Left lung (tissue), 10 donors: ENCODE data around the gene KCNAB1. TPM values are rescaled to one million over a fixed set of nuclear protein-coding genes. Genes with fewer than 3 reads are reported as not detected.

Source experiments
- ATAC-seq: fragments of 200-7000 bp; cut with Tn5 transposase; one replicate; pipeline ENCODE4 v1.9.1; 2020; ENCODE audit warnings: moderate library complexity
- DNase-seq, 4 donors: peaks; one replicate each; pipeline ENCODE4 v3.0.0-alpha.2; 2013 to 2020
- H3K27ac ChIP-seq, 2 donors: fragments of 200-600 bp; sonication (generic) in 1 of 2; one replicate each; pipeline versions ENCODE4 v1.5.0 to v1.8.0; 2020 to 2021
- H3K27me3 ChIP-seq, 2 donors: fragments of 200-600 bp; sonication (generic) in 1 of 2; one replicate each; pipeline versions ENCODE4 v1.5.0 to v1.8.0; 2020 to 2021
- H3K36me3 ChIP-seq, 2 donors: fragments of 200-600 bp; sonication (generic) in 1 of 2; one replicate each; pipeline versions ENCODE4 v1.5.0 to v1.8.0; 2020 to 2021
- H3K4me1 ChIP-seq, 2 donors: fragments of 200-600 bp; one replicate each; pipeline ENCODE4 v1.8.0; 2021
- H3K4me3 ChIP-seq, 2 donors: fragments of 200-600 bp; sonication (generic) in 1 of 2; one replicate each; pipeline versions ENCODE4 v1.5.0 to v1.8.0; 2020 to 2021; ENCODE audit warnings: mild to moderate bottlenecking in 1 of 2
- H3K9me3 ChIP-seq, 2 donors: fragments of 200-600 bp; sonication (generic) in 1 of 2; one replicate each; pipeline versions ENCODE4 v1.5.0 to v1.8.0; 2020 to 2021
- CTCF ChIP-seq, 2 donors: fragments of 200-600 bp; sonication (generic) in 1 of 2; IDR thresholded peaks; one replicate each; pipeline versions ENCODE4 v1.5.0 to v1.8.0; 2021; ENCODE audit warnings: antibody characterized with exemption in 2 of 2
- intact Hi-C, 2 donors: fragments of 100-400 bp; cut with DNase I; formaldehyde crosslinking; loops; one replicate each; pipeline versions ENCODE4 v1.11.2 to v1.14.2; 2022
- polyA plus RNA-seq, 6 donors: library from polyadenylated mRNA; unstranded; fragments of 120-200 nt; gene quantifications; one replicate each; pipeline ENCODE4 v1.2.1, GENCODE V29; 2013; ENCODE audit not compliant: insufficient read length in 6 of 6
- total RNA-seq, 2 donors: library from RNA; stranded (reverse); fragmentation: NEBNext Ultra II Directional; extraction: Animal tissue kit (Norgen Biotek cat#: 25700); gene quantifications; one replicate each; pipeline ENCODE4 v1.2.1, GENCODE V29; 2021
- donor health status: DM: no; HTN: yes; CAD: no.
- donor health status: DM: no; HTN: no; CAD: no.

Gene KCNAB1
- total and polyA plus RNA-seq, 8 donors = 0.58 to 1.7 (median 1.5) TPM

GRCh38 chr3:156433138-156433537 lies 312.8 kb downstream of the KCNAB1 start:
- Histone ChIP-seq H3K27ac (no peak overlapping the region), H3K4me3 (no peak overlapping the region), H3K4me1 (no peaks in the 10 kb centered on the region), H3K36me3 (no peaks in the 10 kb centered on the region), H3K27me3 (no peaks in the 10 kb centered on the region), H3K9me3 (no peaks in the 10 kb centered on the region)
- intact Hi-C loops = no loop called here
- DNase-seq (no peak), ATAC-seq (no peak)
- no peak for TF ChIP-seq CTCF (IDR thresholded peaks at IDR 0.05)

- H3K4me3 ChIP-seq = no peak overlapping the region
- TF ChIP-seq CTCF (IDR thresholded peaks at IDR 0.05) = no peak
- no peak for DNase-seq
- no peaks in the 10 kb centered on the region for H3K36me3 ChIP-seq
- ATAC-seq = no peak
- no peaks in the 10 kb centered on the region for H3K9me3 ChIP-seq
- H3K27ac ChIP-seq = no peak overlapping the region
- H3K4me1 ChIP-seq = no peaks in the 10 kb centered on the region
- H3K27me3 ChIP-seq = no peaks in the 10 kb centered on the region
- intact Hi-C loops = no loop called here
These were observed 313.5 kb downstream of the KCNAB1 start for GRCh38 chr3:156433910-156434309.

GRCh38 chr3:156434921-156435320 lies 314.5 kb downstream of the KCNAB1 start:
- no peak for ATAC-seq
- H3K27ac ChIP-seq = no peak overlapping the region
- H3K36me3 ChIP-seq = no peaks in the 10 kb centered on the region
- H3K27me3 ChIP-seq = no peaks in the 10 kb centered on the region
- no peak for DNase-seq
- H3K4me1 ChIP-seq = no peaks in the 10 kb centered on the region
- no peaks in the 10 kb centered on the region for H3K9me3 ChIP-seq
- H3K4me3 ChIP-seq = no peak overlapping the region
- no peak for TF ChIP-seq CTCF (IDR thresholded peaks at IDR 0.05)
- intact Hi-C loops = no loop called here

GRCh38 chr3:156443079-156443478 lies 322.7 kb downstream of the KCNAB1 start:
- H3K27me3 ChIP-seq = no peaks in the 10 kb centered on the region
- no peak for DNase-seq
- no peak overlapping the region for H3K4me3 ChIP-seq
- H3K4me1 ChIP-seq = no peaks in the 10 kb centered on the region
- intact Hi-C loops = no loop called here
- no peak overlapping the region for H3K27ac ChIP-seq
- TF ChIP-seq CTCF (IDR thresholded peaks at IDR 0.05) = no peak
- H3K36me3 ChIP-seq = no peaks in the 10 kb centered on the region
- H3K9me3 ChIP-seq = no peaks in the 10 kb centered on the region
- no peak for ATAC-seq

- no peak overlapping the region for H3K4me3 ChIP-seq
- H3K4me1 ChIP-seq = no peaks in the 10 kb centered on the region
- no peaks in the 10 kb centered on the region for H3K9me3 ChIP-seq
- TF ChIP-seq CTCF (IDR thresholded peaks at IDR 0.05) = no peak
- no peak for ATAC-seq
- intact Hi-C loops = no loop called here
- DNase-seq = no peak
- H3K36me3 ChIP-seq = no peaks in the 10 kb centered on the region
- H3K27me3 ChIP-seq = no peaks in the 10 kb centered on the region
- H3K27ac ChIP-seq = no peak overlapping the region
These were observed 325.0 kb downstream of the KCNAB1 start for GRCh38 chr3:156445117-156446090.
